Stimulated activated CD4-positive, alpha-beta T cell treated with anti-CD3 and anti-CD28 coated beads, Interleukin-1b, Interleukin-23, amount 100 ng/mL, for 48 hours (primary cell): Measurements from ENCODE around the gene UBR4.
"Not testable (repeated sequence)": the region's sequence is repeated elsewhere in the genome, so short reads cannot be mapped to it uniquely, and the experiment has no call there.

Experiments used
- DNase-seq: peaks from one replicate; pipeline ENCODE4 v3.0.0-alpha.2; 2020

The UBR4 gene

DNA sequence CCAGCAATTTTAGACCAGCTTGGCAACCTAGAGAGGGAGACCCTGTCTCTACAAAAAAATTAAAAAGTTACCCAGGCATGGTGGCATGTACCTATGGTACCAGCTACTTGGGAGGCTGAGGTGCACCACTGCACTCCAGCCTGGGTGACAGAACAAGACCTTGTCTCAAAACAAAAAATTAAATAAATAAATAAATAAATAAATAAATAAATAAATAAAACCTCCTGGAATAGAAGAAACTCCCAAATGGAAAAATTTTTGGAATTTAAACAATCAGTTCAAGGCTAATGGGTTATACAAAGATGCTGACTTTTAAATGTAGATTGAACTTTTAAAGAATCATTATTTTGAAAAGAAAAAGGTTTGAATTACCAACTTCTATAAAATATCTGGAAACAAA lies 22.2 kb downstream of the UBR4 start:
- no peak for DNase-seq

DNA sequence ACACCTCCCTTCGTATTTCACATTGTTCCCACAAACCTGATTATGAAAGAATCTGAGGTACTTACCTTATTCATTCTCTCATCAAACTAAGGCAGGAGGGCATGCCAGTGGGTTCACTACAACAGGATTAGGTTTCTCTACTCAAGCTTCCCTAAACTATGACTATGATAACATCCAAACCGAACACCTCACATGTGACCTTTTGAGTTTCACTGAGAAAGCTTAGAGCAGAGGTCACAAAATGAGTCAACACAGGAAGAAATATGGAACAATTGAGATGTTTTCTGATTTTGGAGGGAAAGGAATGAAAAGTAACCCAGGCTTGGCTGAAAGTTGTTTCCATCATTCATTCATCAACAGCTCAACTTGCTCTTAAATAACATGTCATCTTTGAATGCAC lies 24.1 kb downstream of the UBR4 start:
- DNase-seq = peak; percentile 15

DNA sequence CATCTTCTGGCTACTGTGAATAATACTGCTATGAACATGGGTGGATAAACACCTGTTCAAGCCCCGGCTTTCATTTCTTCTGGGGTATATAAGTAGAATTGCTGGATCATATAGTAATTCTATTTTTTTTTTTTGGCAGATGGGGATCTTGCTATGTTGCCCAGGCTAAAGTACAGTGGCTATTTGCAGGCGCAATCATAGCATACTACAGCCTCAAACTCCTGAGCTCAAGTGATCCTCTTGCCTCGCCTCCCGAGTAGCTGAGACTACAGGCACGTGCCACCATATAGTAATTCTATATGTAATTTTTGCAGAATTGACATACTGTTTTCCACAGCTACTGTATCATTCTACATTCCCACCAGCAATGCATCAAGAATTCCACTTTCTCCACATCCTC lies 27.8 kb downstream of the UBR4 start:
- DNase-seq = no peak

DNA sequence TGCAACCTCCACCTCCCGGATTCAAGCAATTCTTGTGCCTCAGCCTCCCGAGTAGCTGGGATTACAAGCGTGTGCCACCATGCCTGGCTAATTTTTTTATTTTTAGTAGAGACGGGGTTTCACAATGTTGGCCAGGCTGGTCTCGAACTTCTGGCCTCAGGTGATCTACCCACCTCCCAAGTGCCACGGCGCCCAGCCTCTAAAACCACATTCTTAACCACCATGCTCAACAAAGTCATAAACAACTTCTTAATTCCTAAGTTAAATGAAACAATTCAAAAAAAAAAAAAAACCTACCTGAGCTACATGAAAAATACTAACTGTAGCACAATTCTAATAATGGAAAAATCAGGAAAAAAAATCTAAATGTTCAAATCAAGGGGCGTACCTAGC lies 29.8 kb downstream of the UBR4 start:
- DNase-seq = not testable (repeated sequence)

DNA sequence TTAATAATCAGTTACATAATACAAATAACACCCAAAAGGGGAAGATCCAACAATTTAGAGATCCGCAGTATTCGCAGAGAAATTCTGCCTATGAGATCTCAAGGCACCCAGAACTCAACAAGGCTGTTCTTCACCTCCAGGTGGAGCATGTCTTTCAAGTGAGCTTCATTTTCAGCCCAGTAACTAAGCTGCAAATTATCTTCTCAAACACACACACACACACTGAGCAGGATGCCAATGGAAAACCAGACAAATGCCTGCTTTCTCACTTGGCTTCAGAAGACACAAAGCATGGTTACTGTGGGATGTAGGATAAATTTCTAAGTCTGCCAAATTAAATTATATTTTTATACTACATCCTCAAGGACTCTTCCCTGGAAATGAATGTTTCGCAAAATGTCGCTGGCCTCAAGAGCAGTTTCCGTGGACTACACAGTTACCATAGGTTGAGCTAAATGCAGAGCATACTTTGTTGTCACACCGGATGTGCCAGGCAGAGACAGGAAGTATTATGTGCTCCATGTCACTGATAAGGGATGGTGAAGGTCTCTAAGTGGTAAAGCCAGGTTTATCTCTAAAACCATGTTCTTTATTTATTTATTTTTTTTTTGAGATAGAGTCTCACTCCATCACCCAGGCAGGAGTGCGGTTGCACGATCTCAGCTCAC lies 30.3 kb downstream of the UBR4 start:
- DNase-seq = peak; percentile 19

DNA sequence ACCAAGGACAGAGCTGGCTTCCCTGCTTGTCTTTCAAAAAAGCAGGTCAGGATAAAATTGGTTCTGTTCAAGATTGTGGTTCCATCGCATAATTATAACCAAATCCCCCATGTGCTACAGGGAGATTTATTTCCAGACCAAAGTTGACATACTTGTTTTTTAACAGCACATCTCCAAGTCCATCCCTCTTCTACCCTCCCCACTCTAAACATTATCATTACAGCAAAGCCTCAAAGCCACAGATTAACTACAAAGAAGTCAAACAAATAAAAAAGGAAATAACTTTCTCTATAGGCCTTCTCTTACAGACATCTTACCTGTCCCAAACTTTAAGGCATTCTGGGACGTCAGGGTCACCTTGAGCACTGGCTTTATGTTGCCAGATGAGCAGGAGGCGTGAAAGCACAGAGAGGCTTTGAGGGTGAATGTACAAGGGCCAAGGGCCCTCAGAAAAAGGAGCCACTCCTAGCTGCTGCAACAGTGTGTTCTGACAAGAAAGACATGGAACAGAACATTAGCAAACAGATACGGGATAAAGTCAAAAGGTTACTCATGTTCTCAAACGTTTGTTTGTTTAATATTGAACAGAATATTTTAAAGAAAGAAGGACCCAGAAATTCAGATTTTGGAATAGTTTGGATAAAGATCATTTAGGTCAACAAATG lies 31.2 kb downstream of the UBR4 start:
- no peak for DNase-seq

DNA sequence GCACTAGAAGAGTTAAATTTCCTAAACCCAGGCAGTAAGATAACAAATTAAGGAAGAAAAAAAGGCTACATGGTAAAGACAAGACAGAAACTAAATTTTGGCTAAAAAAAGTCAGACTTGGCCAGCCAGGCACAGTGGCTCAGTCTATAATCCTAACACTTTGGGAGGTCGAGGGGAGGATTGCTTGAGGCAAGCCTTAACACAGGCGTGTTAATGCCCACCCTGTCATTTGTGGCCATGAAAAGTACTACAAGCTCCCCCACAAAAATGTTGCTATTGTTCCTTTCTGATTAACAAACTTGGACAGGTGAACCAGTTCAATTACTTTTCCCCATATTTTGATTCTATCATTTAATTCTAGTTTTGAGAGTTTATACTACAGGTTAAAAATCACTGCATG lies 32.3 kb downstream of the UBR4 start:
- no peak for DNase-seq

DNA sequence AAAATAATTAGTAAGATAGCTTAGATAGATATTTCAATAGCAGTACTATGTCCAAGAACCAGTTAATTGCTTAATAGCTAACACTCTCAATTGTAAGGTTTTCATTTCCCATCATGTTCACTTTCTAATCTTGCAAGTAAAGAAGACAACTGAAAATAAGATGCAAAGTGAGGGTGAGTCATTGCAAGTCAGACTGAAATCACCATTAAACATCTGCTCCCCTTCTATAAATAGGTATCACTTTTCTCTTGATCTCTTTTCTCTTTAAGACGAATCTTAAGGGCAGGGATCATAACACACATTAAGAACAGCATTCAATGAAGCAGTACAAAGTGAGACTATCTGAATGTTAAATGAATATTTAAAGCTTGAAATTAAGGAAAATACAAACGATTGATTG lies 40.4 kb downstream of the UBR4 start:
- no peak for DNase-seq

DNA sequence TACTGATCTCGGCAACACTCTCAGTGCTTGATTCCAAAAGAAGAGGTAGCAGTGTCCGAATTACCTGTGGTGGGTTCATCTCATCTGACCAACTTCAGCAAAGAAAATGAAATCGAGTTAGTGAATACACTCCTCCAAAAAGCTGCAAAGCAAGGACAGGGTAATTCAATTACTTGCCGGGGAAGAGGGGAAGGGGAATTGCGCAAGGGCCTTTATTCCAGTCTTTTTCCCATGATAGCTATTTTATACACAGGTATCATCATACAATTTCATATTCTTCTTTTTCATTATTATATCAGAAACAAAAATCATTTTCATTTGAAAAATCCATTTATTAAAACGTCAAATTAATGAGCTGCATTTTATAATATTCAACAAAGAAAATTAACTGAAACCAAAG lies 42.9 kb downstream of the UBR4 start:
- no peak for DNase-seq

DNA sequence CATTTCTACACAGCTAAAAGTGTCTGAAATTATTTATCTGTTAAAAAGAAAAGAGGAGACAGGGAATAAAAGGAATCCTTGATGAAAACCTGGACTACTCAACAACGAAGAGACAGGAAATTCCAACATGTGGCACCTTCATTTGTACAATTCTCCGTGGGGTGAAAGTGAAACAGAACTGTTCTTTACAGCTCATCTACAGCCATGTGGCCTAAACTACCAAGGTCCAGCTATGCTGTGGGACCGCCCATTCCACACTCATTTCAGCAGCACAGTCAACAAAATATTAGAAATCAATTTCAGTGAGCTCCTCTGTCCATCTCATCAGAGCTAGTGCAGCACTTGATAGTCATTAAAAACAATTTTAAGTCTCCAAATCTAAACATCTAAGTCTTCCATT lies 44.0 kb downstream of the UBR4 start:
- no peak for DNase-seq

DNA sequence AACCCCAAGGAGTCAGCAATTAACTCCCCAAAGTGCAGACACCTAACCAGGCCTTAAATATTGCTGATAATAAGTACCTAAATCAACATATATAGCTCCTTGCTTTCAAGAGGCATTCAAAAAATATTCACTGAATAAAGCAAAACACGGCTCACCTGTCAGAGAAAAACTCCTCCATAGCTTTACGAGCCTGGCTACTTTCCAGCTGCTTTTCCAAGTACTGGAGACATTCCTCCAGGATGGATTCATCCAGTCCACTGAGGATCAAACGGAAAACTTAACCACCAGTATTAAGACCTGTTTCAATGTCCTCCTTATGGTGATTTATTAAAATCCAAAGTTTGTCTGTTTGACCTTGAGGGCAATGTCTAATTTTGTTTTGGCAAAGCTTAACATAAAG lies 44.6 kb downstream of the UBR4 start:
- DNase-seq = no peak

DNA sequence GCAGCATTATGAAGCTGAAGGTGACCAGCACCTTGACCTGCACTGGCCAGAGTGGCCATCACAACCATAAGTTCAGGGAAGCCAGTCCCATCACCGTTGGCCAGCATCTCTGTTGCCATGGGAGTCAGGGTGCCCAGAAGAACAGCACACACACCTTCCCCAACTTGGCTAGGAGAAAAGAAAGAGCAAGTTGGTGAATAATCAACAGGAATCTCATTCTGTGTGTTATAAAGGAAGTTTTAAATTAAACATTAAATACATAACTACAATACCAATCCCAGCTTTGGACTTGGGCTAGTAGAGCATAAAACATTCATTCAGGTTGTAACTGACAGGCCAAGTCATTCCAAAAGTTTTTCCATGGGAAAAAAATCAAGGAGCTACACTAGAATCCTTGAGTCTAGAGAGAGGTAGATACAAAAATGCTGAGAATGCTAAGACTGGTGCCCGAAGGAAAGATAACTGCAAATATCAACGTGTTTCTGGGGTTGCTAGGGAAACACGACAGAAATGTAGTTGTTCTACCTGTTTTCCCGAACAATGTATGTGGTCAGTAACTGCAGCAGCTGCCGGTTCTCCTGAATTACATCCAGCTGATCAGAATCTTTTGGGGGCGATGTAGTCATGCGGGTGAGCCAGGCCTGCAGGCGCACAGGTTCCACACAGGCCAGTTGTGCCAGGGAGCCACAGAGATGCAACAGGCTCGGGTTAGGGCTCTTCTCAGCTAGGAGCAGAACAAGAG lies 45.6 kb downstream of the UBR4 start:
- DNase-seq = no peak

DNA sequence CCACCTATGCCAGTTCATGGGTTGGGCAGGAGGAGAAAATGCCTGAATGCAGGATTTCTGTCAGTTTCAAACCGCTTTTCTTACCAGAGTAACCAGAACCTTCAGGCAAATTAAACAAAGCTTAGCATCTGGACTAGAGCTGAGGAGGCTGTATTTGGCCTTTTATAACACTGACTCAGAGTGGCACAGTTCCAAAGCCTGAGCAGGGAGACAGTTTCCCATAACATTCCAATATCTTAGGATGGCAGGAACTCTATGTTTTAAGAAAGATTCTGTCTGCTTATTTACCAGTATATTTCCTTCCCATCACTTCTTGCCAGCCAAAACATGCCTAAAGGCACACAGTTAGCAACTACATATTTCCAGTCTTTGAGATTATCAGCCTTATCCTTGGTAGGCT lies 46.8 kb downstream of the UBR4 start:
- DNase-seq = no peak

DNA sequence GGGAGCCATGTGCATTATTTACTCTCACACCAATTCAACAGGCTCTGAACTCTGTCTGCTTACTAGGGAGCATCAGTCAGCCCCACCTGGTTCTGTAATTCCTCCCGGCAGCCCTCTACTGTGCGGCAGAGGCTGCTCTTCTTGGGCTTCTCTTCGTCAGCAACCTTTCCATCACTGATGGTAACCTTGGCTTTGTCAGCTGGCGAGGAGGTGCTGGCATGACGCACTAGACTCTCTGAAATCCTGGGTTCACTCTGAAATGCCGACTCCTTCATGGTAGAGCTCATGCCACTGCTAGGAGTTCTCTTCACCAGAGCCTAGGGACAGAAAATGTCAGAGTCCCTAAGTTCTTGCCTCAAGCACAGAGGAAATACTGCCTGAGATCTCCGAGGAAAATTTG lies 49.2 kb downstream of the UBR4 start:
- no peak for DNase-seq

DNA sequence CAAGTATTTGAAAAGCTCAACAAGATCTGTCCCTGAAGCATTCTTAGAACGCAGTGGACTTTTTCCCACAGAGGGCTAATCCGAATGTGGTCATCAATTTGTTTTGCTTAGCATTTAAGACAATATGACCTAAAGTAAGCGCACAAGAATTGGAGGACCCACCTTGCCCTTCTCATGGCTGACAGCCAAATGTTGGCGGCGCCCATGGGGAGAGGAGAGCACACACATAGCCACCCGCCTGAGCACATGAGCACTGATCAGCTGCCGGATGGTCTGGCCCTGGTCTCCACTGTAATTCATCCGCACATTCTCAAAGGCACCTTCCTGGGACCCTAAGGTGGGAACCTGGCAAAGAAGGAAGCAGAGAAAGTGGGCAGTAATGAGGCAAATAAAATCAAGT lies 52.4 kb downstream of the UBR4 start:
- no peak for DNase-seq

DNA sequence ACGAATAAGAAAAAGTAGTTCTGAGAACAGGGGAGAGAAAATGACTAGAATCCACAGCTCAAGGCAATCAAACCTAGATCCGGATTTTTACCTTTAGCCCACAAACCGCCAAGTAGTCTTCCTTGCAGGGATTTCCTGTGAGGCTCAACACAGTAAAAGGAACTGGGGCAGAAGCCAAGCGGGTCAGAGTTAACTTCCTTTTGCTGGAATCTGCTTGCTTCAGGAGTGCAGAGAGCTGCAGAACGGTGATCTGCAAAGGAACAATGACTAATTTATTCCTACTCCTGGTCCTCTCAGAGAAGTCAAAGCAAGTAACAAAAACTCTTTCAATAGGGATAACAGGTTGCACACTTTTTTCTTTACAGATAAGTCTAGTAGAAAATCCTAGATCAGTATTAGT lies 53.4 kb downstream of the UBR4 start:
- DNase-seq = no peak

DNA sequence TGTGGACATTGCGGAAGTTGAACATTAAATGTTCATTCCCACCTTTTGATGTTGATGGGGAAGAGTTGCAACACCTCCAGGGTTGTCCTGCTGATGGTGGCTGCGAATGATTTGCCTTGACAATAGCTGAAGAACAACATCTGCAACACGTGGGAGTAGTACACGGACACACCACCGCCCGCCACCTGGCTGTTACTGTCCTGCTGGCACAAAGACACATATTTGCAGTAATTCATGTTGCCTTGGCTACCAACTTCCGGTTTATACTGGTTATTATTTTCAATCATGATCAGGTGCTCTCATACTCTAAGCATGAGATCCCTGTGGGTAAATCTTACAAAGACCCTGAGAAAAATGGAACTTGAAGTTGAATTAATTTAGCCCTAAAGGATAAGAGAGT lies 55.2 kb downstream of the UBR4 start:
- DNase-seq = no peak

DNA sequence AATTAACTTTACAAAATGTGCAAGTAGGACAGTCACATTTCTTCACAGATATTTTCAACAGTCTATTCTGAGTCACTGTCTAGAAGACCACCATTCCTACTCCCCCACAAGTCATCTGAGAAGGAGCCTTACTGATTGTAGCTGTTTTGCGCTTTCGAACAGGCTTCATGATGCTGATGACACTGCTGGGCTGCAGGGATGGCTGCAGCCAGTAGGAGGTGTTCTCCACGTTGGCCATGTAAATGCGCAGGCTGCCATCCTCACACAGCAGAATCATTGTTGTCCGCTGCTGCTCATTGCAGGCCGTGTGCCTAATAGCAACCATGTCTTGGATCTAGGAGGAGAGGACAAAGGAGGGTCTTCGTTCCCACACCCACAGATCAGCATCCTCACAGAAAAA lies 56.9 kb downstream of the UBR4 start:
- no peak for DNase-seq

DNA sequence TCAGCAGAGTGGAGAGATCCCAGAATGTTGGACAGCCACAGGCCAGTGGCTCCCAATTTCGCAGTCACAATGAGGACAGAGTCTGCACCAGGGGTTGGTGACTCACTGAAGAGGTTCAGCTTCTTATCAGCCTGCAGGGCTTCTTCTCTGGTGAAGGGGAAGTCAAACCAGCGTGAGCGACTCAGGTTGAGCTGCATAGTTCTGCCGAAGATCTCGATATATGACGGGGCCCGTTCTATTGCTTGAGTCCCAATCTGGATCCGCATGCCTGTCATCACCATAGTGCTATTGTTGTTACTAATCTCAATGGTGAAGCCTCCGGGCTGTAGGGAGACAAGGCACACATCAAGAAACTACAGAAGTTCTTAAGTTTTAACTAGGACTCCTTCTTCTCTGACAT lies 58.5 kb downstream of the UBR4 start:
- DNase-seq = no peak

DNA sequence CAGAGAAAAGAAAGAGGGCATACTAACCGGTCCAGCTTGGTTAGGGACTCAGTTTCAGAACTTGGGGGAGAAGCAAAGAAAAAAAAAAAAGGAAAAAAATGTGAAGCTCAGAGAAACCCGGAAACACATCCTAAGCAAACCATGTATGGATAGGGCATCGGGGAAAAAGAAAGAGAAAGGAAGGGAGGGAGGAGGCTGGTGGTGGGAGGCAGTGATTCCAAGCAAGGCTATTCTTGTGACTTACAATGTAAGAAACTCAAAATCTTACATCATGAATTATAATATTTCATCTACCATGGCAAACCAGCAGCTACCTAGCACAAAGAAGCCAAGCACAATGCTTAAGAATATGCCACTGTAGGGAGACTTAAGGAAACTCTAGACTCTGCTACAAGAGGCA lies 60.3 kb downstream of the UBR4 start:
- DNase-seq = no peak

DNA sequence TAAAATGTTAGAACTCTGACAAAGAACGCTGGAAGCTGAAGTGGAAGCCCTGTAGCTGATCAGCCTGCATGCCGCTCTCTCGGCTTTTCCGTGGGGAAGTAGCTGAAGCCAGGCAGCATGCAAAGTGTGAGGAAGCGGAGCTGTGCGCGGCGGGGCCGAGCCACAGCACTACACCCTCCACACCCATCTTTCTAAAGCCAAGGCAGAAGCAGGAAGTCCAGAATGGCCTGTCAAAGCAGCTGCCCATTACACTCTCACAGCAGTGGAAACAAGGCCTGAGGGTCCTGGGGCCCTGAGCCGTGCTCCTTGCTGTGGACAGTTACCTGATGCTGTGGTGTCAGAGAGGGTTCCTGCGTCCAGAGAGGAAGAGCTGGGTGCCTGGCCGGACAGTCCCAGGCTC lies 69.6 kb downstream of the UBR4 start:
- DNase-seq = no peak

DNA sequence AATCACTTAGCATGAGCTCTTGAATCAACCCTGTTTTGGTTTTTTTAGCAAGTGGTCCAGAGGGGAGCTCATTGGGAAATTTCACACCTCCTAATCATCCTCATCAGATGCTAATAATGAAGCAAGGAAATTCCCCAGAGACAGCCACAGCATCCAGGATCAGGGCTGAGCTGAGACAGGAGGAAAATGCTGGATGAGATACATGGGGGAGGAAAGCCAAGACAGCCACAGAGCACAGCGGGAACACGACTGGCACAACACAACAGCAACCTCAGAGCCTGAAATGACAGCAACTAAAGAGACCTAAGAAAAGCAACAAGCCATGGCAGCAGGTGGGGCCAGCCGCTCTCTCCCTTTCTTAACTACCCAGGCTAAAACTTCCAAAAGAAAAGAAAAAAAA lies 70.4 kb downstream of the UBR4 start:
- DNase-seq = no peak

DNA sequence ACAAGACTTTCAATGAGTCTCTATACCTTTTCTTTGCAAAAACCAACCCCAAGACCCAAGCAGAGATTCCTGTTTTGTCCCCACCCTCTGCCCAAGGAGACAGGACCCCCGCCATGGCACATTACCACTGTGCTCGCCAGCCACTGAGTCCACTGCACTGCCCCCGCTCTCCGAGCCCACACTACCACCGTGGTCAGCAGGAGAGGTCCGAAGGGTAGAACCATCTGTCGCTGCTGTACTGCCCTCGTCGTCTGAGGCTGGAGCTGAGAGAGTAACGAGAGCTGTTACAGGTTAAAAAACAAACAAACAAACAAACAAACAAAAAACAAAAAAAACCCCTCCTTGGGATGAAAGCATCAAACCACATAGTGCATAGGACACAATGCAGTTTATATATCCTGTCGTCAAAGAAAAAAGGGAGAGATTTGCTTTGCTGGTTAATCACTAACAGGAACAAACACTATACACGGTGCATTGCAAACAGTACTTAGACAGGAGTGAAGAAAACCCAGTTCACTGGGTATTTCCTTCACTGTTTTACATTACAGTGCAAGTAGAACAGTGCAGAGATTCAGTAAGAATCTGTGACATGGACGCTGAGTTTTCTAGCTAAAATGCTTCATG lies 71.0 kb downstream of the UBR4 start:
- DNase-seq = no peak

DNA sequence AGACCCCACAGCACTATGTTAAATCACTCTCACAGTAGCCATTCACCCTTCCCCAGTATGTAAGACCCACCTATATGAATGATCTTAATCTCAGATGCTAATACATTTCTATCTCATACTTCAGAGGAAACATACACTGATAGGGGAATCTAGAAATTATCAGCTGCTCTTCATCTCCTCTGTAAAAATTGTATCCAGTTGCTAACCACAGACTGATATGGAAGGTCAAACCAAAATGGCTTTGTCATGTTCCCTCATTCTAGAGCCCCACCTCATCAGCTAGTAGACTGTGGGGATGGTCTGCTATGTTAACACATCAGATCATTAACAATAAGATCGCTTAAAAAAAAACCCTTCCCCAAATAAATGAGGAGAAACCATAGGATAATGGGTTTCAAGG lies 71.7 kb downstream of the UBR4 start:
- no peak for DNase-seq
